ENCODE results near the gene JAZF1.

- TF ChIP-seq EZH2phosphoT487 (IDR thresholded peaks at IDR 0.05; ENCODE audit: low read depth, severe bottlenecking, unreplicated experiment) (no peak), CTCF (IDR thresholded peaks at IDR 0.05; ENCODE audit: poor library complexity) (no peak)
Measured at GRCh38 chr7:28183627-28184026, 3.0 kb upstream of the JAZF1 start.

All from hepatocyte (in vitro differentiated cells).